ENCODE measurements around the gene FAM89B.
"Not testable (repeated sequence)": the region's sequence is repeated elsewhere in the genome, so short reads cannot be mapped to it uniquely, and the experiment has no call there.

Gene FAM89B

DNA sequence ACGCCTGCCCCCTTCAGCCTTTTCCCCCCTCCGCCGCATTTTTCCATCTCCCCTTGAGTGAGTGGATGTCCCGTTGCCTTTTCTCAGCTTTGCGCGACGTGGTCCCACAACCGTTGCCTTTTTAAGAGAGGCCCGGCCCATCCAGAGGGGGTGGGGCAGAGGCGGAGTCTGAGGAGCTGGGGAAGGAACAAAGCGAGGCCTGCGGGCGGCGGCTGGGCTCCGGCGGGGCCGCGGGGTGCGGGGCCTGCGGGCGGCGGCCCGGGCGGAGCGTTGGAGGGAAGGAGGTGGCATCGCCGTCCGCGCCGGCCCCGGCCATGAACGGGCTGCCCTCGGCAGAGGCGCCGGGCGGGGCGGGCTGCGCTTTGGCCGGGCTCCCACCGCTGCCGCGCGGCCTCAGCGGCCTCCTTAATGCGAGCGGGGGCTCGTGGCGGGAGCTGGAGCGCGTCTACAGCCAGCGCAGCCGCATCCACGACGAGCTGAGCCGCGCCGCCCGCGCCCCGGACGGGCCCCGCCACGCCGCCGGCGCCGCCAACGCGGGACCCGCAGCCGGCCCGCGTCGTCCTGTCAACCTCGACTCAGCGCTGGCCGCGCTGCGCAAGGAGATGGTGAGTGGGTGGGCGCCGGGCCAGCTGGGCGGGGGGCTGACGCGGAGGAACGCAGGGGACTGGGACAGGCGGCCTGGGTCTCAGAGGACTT, at the start of gene FAM89B:
FAM89B (plus strand) TSS at position 183 of the 696 bp plus-strand sequence; CDS start at position 315, 132 bp downstream.
- no peak for DNase-seq

GRCh38 chr11:65522718-65523630, 49.4 kb upstream of the FAM89B start:
- DNase-seq, result not testable (repeated sequence)

DNA sequence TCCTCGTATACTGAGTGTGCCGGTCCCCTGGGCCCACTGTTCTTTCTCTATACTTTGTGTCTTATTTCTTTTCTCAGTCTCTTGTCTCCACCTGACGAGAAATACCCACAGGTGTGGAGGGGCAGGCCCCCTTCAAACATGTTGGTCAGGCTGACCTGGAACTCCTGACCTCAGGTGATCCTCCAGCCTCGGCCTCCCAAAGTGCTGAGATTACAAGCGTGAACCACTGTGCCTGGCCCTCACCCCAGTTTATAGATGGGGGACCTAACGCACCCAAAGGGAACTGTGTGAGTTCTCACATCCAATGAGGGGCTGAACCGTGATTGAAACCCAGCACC, 48.7 kb upstream of the FAM89B start:
- DNase-seq, result not testable (repeated sequence)

- no peak for DNase-seq
These were observed 48.2 kb upstream of the FAM89B start for GRCh38 chr11:65524014-65524740.

DNA sequence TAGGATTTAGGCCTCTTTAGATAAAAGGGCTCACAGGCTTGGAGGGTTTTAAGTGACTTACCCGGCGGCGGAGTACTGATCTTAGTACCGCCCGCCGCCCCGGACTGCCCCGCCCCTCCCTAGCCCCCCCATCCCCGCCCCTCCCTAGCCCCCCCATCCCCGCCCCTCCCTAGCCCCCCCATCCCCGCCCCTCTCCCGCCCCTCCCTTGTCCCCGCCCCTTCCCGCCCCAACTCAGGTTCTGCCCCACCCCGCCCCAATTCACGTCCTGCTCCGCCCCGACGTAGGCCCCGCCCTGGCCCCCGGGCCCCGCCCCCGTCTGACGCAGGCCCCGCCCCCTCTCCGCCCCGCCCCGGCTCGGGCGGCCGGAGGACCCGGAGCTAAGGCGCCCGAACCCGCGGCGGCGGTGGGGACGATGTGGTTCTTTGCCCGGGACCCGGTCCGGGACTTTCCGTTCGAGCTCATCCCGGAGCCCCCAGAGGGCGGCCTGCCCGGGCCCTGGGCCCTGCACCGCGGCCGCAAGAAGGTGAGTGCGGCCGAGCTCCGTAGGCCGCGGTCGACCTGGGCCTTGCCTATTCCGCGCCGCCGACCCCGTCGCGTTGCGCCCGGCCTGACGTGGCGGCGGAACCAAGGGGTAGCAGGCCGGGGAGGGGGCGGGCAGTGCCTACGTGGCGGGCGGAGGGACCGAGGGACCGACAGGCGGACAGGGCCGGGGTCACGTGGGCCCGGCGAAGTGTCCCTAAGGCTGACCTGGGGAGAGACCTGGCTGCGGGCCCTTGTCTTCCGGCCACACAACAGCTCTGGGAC, 47.4 kb upstream of the FAM89B start, which contains the start of gene SCYL1:
SCYL1 (plus strand) TSS at position 343 of the 805 bp plus-strand sequence; CDS start at position 414, 71 bp downstream.
- DNase-seq, result no peak

GRCh38 chr11:65525546-65526480, 46.5 kb upstream of the FAM89B start:
- no peak for DNase-seq

DNA sequence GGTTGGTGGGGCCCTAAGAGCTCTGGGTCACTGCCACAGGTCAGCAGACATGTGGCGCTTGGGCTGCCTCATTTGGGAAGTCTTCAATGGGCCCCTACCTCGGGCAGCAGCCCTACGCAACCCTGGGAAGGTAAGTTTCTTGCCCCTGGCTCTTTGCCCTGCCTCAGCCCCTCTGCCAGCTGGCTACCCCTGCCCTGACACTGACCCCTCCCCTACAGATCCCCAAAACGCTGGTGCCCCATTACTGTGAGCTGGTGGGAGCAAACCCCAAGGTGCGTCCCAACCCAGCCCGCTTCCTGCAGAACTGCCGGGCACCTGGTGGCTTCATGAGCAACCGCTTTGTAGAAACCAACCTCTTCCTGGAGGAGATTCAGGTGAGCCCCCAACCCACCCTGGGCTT, 45.6 kb upstream of the FAM89B start:
- no peak for DNase-seq

DNA sequence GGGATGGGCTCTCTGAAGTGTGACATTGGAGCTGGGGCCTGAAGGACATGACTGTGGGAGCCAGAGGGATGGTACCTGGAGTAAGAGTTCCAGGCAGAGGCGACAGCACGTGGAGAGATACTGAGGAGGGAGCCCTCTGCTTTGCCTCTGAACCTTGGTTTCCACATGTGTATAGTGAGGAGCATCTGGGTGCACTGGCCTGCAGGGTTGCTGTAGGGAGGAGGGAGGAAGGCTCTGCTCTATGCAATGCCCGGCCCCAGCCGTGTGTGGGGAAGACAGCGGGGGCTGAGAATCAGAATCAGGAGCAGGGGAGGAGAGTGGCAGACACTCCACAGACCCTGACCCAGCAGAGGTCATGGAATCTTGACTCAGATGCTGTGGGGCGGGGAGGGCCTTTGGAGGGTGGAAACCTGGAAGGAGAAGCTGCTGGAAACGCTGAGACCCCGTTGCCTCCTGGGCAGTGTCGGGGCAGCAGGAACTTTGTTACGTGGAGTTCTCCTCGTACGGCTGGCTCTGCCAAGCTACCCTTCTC, 43.5 kb upstream of the FAM89B start:
- DNase-seq, result no peak

DNA sequence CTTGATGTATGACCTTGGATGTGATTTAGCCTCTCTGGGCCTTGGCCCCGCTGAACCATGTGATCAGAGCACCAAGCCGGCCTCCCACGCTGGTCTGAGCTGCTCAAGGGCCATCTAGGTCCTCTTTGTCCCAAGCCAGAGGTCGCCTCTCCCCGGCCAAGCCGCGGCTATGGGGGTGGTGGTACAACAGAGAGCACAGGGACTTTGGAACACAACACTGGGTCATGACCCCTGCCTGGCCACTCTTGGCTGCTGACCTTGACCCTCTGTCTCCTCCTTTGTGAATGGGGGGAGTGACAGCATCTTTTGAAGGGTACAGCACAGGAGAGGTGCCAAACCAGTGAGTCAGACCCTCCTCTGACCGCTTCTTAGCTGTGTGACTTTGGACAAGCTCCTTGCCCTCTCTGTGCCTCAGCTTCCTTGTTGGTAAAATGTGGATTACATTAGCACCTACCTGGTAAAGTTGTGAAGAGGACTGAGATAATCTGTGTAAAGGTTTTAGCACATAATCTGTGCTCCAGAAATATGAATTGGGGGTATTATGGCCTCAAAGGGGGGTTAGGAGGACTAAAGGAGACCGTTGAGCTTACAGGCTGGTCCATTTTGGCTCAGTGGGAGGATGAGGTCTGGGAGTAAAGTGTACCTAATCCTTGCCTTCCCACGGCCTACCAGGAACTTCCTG, 42.7 kb upstream of the FAM89B start:
- DNase-seq, result no peak

GRCh38 chr11:65530157-65530496, 42.2 kb upstream of the FAM89B start:
- no peak for DNase-seq

GRCh38 chr11:65532388-65533064, 39.8 kb upstream of the FAM89B start:
- DNase-seq, result no peak

DNA sequence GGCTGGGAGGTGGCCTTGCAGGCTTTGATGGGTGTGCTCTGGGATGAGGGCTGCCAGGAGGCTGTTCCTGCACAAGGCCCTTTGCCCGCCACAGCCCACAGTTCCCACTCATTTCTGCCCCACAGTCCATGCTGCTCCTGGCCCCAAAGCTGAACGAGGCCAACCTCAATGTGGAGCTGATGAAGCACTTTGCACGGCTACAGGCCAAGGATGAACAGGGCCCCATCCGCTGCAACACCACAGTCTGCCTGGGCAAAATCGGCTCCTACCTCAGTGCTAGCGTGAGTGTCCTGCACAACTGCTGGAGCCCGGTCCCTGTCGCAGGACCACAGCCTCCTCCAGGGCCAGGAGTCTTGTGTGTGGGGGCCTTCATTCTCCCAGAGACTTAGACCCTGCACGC, 37.2 kb upstream of the FAM89B start:
- no peak for DNase-seq

- no peak for DNase-seq
These were observed 35.7 kb upstream of the FAM89B start for GRCh38 chr11:65536412-65537295.

- no peak for DNase-seq
These were observed 35.1 kb upstream of the FAM89B start for GRCh38 chr11:65537296-65537597.

GRCh38 chr11:65537620-65538231, 34.6 kb upstream of the FAM89B start:
- no peak for DNase-seq

- no peak for DNase-seq
These were observed 34.0 kb upstream of the FAM89B start for GRCh38 chr11:65538232-65538914.

DNA sequence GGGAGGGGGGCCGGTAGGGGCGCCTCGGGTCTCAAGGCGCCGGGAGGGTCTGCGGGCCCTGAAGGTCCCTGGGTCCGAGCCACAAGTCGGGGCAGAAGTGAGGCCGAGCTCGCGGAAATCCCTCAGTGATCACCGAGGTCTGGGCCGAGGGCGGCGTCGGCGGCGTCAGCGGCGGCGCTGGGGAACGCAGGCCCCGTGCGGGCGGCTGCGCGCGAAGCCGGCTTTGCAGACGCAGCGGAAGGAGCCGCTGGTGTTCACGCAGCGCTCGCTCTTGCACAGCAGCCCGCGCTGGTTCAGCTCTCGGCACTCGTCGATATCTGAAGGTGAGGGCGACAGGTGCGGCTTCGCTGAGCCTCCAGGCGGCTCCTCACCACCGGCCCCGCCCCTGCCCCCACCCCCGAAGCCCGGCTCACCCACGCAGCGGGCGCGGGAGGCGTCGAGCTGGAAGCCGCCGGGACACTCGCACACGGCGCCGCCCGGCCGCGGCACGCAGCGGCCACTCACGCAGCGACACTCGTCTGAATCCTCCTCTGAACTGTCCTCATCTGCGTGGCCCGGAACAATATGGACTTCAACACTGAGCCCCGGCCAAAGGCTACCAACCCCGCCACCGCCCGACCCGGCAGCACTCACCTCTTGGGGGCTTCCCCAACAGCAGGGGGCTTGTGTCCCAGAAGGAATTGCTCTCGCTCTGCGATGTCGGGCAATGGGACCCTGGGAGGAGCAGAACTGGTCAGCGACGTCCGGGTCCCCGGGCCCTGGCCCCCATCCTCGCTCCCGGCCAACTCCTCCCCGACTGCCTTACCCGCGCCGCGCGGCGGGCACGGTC, 33.2 kb upstream of the FAM89B start:
- DNase-seq, result no peak
